HG03571 (cell line): Measurements from ENCODE around the gene EFHD1.

ENCODE experiments used
- ATAC-seq: cut with Tn5 transposase; IDR thresholded peaks from one replicate; pipeline ENCODE4 v1.9.1; 2021; ENCODE audit not compliant: unreplicated experiment

EFHD1 gene

GRCh38 chr2:232633413-232634205 is at the start of gene EFHD1:
Gene EFHD1, plus strand, starts transcription at chr2:232633604. Its CDS starts 101 bp downstream, at chr2:232633705.
- no peak for ATAC-seq

GRCh38 chr2:232584238-232584637 is 49.2 kb upstream of the EFHD1 start:
- ATAC-seq = no peak

- ATAC-seq = no peak
Observed at GRCh38 chr2:232586943-232587505, 46.4 kb upstream of the EFHD1 start.

GRCh38 chr2:232587512-232587911 is 45.9 kb upstream of the EFHD1 start:
- no peak for ATAC-seq

- no peak for ATAC-seq
Observed at GRCh38 chr2:232588031-232588430, 45.4 kb upstream of the EFHD1 start.

- ATAC-seq = no peak
Observed at GRCh38 chr2:232588680-232589585, 44.5 kb upstream of the EFHD1 start.

GRCh38 chr2:232592772-232593395 is 40.5 kb upstream of the EFHD1 start:
- ATAC-seq = no peak

GRCh38 chr2:232593982-232594381 is 39.4 kb upstream of the EFHD1 start:
- ATAC-seq = no peak

- ATAC-seq = no peak
Observed at GRCh38 chr2:232597362-232598079, 35.9 kb upstream of the EFHD1 start.

- no peak for ATAC-seq
Observed at GRCh38 chr2:232598293-232598692, 35.1 kb upstream of the EFHD1 start.

GRCh38 chr2:232600053-232600773 is 33.2 kb upstream of the EFHD1 start:
- ATAC-seq = no peak

GRCh38 chr2:232603283-232603682 is 30.1 kb upstream of the EFHD1 start:
- no peak for ATAC-seq

- ATAC-seq = no peak
Observed at GRCh38 chr2:232604535-232604934, 28.9 kb upstream of the EFHD1 start.

- ATAC-seq = no peak
Observed at GRCh38 chr2:232607011-232607410, 26.4 kb upstream of the EFHD1 start.

- no peak for ATAC-seq
Observed at GRCh38 chr2:232609607-232610006, 23.8 kb upstream of the EFHD1 start.

GRCh38 chr2:232610081-232610480 is 23.3 kb upstream of the EFHD1 start:
- no peak for ATAC-seq

- no peak for ATAC-seq
Observed at GRCh38 chr2:232611061-232611460, 22.3 kb upstream of the EFHD1 start.

GRCh38 chr2:232611559-232612218 is 21.7 kb upstream of the EFHD1 start:
- ATAC-seq = no peak

GRCh38 chr2:232613538-232614134 is 19.8 kb upstream of the EFHD1 start:
- no peak for ATAC-seq
